ENCODE results near the gene SAMD4B. TPM values are rescaled to one million over a fixed set of nuclear protein-coding genes. Genes with fewer than 3 reads are reported as not detected.

The SAMD4B gene
- total RNA-seq, 2 experiments from 2014 or later = 55.5 to 57.6 TPM

DNA sequence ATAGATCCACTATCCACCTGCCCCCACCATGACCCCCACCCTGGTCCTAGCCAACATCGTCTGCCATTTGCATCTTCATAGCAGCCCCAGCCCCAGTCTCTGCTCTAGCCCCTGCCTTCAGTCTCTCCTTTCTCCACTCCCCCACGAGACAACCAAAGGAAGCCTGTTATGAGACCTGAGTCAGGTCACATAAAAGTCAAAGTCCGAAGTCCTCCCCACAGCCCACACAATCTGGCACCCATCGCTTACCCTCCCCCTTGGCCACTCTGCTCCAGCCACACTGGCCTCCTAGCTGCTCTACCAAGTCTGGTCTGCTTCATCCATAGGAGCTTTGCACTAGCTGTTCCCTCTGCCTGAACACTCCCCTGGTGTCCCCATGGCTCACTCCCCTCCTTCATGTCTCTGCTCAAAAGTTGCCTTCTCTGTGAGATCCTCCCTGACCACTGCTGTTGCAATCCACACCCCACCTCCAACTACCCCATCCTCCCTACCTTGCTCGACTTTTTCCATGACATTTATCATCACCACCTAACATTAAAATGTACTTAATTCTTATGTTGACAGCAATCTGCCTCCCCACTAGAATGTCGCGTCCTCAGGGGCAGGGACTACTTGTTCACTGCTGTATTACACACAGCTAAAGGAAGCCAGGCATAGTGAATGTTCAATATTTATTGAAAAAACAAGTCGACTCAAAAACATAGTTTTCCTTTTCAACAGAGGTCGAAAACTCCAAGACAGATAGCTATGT is 69.0 kb downstream of the SAMD4B start:
- ChIA-PET POLR2A (interaction anchor here (1.0 to 2.2 kb wide), 6 partner anchors 10 to 69 kb away, joined by 3 to 13 read pairs (median 5); partner anchors contain the start of genes RPS16 and SAMD4B), CTCF (interaction anchor here (0.7 to 2.2 kb wide), 14 partner anchors 7 to 129 kb away, joined by 3 to 72 read pairs (median 6); partner anchors contain the start of genes EID2, EID2B, MED29 and PAF1)

DNA sequence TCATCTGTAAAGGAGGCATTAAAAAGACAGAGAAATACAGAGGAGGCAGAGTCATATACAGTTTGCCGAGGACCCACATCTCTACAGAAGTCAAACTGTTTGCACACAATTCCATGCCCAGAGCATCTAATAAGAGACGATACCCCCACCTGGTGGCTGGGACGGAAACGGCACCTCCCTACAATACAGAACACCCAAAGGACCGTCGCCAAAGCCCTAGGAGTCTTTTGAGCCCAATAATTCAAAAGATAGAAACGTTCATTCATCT is 69.5 kb downstream of the SAMD4B start:
- ChIA-PET CTCF (interaction anchor here (0.9 to 2.2 kb wide), 14 partner anchors 8 to 129 kb away, joined by 3 to 72 read pairs (median 6); partner anchors contain the start of genes EID2, EID2B, MED29 and PAF1), POLR2A (interaction anchor here (1.0 to 2.2 kb wide), 6 partner anchors 10 to 70 kb away, joined by 3 to 13 read pairs (median 5); partner anchors contain the start of genes RPS16 and SAMD4B)

- ChIA-PET POLR2A (interaction anchor here (1.1 to 2.2 kb wide), 5 partner anchors 11 to 70 kb away, joined by 3 to 13 read pairs (median 5); partner anchors contain the start of genes RPS16 and SAMD4B), CTCF (interaction anchor here (0.6 to 2.2 kb wide), 17 partner anchors 9 to 549 kb away, joined by 3 to 72 read pairs (median 4); partner anchors contain the start of genes EID2, EID2B, MED29 and PAF1)
Observed at GRCh38 chr19:39412100-39412866, 70.1 kb downstream of the SAMD4B start, which contains the start of gene PLEKHG2. Gene PLEKHG2, plus strand, starts transcription at chr19:39412669. Its CDS starts 1,418 bp downstream, at chr19:39414087.

DNA sequence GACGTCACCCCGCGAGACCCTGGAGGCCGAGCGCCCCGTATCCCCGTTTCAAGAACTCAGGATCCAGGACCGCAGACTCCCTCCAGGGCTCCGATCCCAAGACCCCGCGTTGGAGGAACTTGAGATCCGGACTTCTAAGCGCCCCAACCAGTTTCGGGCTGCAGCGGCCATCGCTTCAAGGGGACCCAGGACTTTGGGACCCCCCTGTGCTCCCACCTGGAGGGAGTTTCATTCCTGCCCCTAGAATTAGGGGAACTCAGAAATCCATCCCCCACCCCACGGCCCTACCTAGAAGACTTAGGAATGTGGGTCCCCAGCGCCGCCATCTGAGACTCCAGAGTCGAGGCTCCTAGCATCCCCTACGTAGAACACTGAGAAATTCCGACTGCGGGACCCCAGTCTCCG is 70.6 kb downstream of the SAMD4B start:
- ChIA-PET POLR2A (interaction anchor here (1.4 to 2.2 kb wide), 3 partner anchors 15 to 23 kb away, joined by 5 to 13 read pairs (median 7); partner anchors contain the start of gene RPS16), CTCF (interaction anchor here (1.0 to 2.2 kb wide), 8 partner anchors 12 to 201 kb away, joined by 3 to 72 read pairs (median 6); partner anchors contain the start of genes MED29, PAF1 and RPS16)

GRCh38 chr19:39413272-39413910 is 71.2 kb downstream of the SAMD4B start:
- POLR2A ChIA-PET = interaction anchor here (1.2 kb wide), 1 partner anchor 22 kb away, joined by 6 read pairs; the partner anchor contains the start of gene RPS16
- CTCF ChIA-PET = interaction anchor here (0.6 to 1.3 kb wide), 4 partner anchors 10 to 41 kb away, joined by 4 to 5 read pairs (median 4); no protein-coding TSS in a partner anchor

DNA sequence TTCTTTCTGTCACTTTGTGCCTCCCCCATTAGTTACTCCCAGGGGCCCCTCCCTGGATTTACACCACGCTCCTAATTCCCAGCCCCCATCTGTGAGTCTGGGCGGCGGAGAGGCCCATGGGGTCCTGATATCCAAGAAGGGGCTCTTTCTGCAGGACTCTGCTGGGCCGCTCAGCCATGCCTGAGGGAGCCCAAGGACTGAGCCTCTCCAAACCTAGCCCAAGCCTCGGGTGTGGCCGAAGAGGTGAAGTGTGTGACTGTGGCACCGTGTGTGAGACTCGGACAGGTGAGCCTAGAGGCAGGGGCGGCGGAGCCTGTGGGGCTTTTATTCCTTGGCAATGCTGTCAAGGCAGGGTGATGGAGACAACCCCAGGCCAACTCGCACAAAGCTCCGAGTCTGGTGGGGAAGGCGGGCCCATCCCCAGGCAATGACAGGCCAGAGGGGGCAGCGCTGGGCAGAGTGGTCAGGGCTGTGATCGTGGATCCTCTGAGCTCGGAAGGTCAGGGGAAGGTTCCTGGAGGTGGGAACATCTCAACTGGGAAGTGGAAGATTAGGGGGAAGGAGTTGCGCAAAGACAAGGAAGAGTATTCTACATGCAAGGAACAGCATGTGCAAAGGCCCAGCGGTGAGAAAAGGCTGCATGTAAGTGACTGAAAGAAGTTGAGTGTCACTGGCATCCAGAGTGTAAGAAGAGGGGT is 71.8 kb downstream of the SAMD4B start:
- CTCF ChIA-PET = interaction anchor here (0.6 to 1.4 kb wide), 5 partner anchors 9 to 40 kb away, joined by 4 to 8 read pairs (median 4); no protein-coding TSS in a partner anchor
- POLR2A ChIA-PET = interaction anchor here (1.2 kb wide), 1 partner anchor 22 kb away, joined by 6 read pairs; the partner anchor contains the start of gene RPS16

- ChIA-PET CTCF (interaction anchor here (1.0 to 1.4 kb wide), 4 partner anchors 8 to 23 kb away, joined by 3 to 8 read pairs (median 4); no protein-coding TSS in a partner anchor), POLR2A (no interaction called here)
Observed at GRCh38 chr19:39415111-39416046, 73.2 kb downstream of the SAMD4B start.

DNA sequence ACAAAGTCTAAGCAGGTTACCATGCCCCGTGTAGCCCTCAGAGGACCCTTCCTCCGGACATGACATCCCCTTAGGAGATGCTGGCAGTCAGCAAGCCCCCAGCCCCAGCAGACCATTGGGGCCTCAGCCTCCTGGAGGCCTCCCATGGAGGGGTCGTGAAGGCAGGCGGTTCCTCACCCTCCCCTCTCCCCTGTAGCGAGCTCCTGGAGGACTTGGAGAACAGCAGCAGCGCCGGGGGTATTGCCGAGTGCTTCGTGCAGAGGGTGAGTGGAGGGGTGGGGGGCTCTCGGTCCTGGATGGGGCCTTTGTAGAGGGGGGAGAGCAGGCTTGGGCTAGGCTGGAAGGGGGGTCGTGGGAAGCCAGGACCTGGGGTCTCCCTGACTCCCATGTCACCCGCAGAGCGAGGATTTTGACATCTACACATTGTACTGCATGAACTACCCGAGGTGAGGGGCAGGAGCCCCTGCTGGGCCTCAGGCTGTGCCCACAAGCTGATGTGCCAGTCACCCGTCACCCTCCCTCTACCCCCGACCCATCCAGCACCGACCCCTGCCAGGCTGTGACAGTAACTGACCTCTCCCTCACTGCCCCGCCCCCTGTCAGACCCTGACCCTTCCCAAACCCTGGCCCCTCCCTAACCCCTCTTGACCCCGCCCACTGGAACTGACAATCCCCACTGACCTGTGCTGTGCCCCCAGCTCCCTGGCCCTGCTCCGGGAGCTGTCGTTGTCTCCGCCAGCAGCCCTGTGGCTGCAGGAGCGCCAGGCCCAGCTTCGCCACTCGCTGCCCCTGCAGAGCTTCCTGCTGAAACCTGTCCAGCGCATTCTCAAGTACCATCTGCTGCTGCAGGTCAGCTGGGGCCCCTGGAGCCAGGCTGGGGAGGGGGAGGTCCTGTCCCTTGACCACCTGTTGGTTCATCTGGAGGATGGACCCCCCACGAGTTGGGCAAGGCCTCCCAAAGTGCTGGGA is 74.2 kb downstream of the SAMD4B start:
- POLR2A ChIA-PET = interaction anchor here (0.6 to 0.9 kb wide), 2 partner anchors 14 to 19 kb away, joined by 3 read pairs; partner anchors contain the start of gene RPS16
- CTCF ChIA-PET = interaction anchor here (0.6 to 1.3 kb wide), 4 partner anchors 13 to 116 kb away, joined by 3 to 4 read pairs (median 4); partner anchors contain the start of gene EID2B

DNA sequence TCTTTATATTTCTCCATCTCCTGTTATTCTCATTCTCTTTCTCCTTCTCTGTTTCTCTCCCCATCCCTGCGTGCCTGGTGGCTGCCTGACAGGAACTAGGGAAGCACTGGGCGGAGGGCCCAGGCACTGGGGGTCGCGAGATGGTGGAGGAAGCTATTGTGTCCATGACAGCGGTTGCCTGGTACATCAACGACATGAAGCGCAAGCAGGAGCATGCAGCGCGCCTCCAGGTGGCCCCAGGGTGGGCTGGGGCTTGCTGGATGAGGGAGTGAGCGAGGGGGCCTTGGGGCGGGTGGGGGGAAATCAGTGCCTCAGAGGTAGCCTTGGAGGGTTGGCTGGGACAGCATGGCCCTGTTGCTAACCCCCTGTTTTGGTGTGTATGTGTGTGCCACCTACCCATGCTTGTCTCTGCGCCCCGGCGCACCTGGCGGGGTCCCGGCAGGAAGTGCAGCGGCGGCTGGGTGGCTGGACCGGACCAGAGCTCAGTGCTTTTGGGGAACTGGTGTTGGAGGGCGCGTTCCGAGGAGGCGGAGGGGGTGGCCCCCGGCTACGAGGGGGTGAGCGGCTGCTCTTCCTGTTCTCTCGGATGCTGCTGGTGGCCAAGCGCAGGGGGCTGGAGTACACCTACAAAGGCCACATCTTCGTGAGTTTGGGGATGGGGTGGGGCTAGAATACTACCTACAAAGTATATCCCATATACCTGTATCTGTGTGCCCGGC is 75.4 kb downstream of the SAMD4B start:
- POLR2A ChIA-PET = no interaction called here
- CTCF ChIA-PET = interaction anchor here (1.3 kb wide), 1 partner anchor 115 kb away, joined by 4 read pairs; the partner anchor contains the start of gene EID2B

DNA sequence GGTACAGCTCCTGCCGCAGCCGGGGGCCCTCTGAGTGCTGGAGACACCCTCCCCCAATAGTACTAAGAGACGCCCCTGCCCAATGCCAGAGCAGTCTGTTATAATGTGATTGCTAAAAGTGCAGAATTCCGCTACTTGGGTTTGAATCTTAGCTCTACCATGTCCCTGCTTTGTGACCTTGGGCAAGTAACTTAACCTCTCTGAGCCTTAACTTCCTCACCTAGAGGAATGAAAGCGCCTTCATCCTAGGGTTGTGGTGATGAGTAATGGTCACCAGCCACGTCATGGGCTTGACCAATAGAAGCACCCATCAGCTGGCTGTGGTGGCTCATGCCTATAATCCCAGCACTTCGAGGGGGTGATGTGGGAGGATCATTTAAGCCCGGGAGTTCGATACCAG is 76.8 kb downstream of the SAMD4B start:
- ChIA-PET CTCF (interaction anchor here (0.7 kb wide), 1 partner anchor 216 kb away, joined by 3 read pairs; no protein-coding TSS in a partner anchor), POLR2A (interaction anchor here (0.6 to 0.9 kb wide), 2 partner anchors 11 to 13 kb away, joined by 3 to 4 read pairs; no protein-coding TSS in a partner anchor)

- ChIA-PET CTCF (interaction anchor here (1.6 kb wide), 1 partner anchor 23 kb away, joined by 5 read pairs; no protein-coding TSS in a partner anchor), POLR2A (no interaction called here)
Observed at GRCh38 chr19:39420769-39421168, 78.5 kb downstream of the SAMD4B start.

DNA sequence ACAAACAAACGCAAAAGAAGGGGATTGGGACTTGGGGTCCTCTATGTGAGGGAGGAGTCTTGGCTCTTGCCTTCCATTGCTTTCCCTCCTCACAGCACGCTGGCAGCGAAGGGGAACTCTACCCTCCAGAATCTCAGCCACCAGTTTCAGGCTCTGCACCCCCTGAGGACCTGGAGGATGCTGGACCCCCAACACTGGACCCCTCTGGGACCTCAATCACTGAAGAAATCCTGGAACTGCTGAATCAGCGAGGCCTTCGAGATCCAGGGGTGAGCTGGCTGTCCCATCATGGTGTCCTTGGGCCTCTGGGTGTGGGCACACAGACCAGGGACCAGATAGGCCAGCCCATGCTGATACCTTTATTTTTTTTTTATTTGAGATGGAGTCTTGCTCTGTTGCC is 79.8 kb downstream of the SAMD4B start:
- POLR2A ChIA-PET = interaction anchor here (0.7 to 0.8 kb wide), 2 partner anchors 15 to 1158 kb away, joined by 3 to 4 read pairs; partner anchors contain the start of gene ZFP36
- CTCF ChIA-PET = interaction anchor here (0.9 to 1.6 kb wide), 3 partner anchors 14 to 52 kb away, joined by 3 to 5 read pairs (median 3); partner anchors contain the start of gene RPS16

GRCh38 chr19:39423258-39424086 is 81.3 kb downstream of the SAMD4B start:
- POLR2A ChIA-PET = interaction anchor here (1.0 kb wide), 1 partner anchor 13 kb away, joined by 3 read pairs; the partner anchor contains the start of gene RPS16
- CTCF ChIA-PET = interaction anchor here (0.6 to 1.5 kb wide), 3 partner anchors 9 to 128 kb away, joined by 3 to 4 read pairs (median 3); no protein-coding TSS in a partner anchor

DNA sequence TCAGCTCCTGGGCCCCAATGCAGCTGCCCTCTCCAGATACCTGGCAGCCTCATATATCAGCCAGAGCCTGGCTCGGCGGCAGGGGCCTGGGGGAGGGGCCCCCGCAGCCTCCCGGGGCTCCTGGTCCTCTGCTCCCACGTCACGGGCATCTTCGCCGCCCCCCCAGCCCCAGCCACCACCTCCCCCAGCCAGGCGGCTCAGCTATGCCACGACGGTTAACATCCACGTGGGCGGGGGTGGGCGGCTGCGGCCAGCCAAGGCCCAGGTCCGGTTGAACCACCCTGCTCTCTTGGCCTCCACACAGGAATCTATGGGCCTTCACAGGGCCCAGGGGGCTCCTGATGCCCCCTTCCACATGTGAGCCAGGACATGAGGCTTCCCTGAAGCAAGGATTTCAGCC is 82.7 kb downstream of the SAMD4B start:
- ChIA-PET POLR2A (interaction anchor here (0.6 kb wide), 1 partner anchor 93 kb away, joined by 5 read pairs; no protein-coding TSS in a partner anchor), CTCF (no interaction called here)
